Measurements from ENCODE around the gene AP1S2. TPM values are rescaled to one million over a fixed set of nuclear protein-coding genes. Genes with fewer than 3 reads are reported as not detected.

AP1S2 gene
- total RNA-seq, 1 donor from 2014 or later, result 18.9 TPM

DNA sequence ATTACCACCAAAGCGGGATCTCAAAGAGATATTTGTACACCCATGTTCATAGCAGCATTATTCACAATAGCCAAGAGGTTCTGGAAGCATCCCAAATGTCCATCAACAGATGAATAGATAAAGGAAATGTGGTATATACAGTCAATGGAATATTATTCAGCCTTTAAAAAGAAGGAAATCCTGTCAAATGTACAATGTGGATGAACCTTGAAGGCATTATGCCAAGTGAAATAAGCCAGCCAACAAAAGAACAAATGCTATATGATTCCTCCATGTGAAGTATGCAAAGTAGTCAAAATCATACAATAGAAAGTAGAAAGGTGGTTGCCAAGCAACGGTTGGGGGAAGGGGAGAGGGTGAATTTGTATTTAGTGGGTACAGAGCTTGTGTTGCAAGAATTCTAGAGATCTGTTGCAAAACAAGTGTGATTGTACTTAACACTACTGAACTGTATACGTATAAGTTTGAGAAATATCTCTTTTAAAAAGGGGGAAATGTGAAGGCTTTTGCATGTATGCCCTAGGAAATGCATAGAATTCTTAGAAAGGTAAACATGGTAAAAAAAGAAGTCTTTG lies 69.3 kb downstream of the AP1S2 start:
- Histone ChIP-seq H3K27ac (no peak overlapping the region), H3K36me3 (peaks cover 0 to 33% of the 10 kb centered on the region in 2 donors), H3K4me1 (peaks cover 9% of the 10 kb centered on the region), H3K9me3 (no peaks in the 10 kb centered on the region), H3K4me3 (no peak overlapping the region), H3K27me3 (no peaks in the 10 kb centered on the region)
- TF ChIP-seq POLR2AphosphoS5 (IDR thresholded peaks at IDR 0.05; ENCODE audit: insufficient read depth in 1 of 2, low read depth in 1 of 2) (no peak), CTCF (IDR thresholded peaks at IDR 0.05) (no peak)
- intact Hi-C loops (cut with DNase I), result no loop called here
- DNase-seq (ENCODE audit: extremely low spot score in 2 of 2), result no peak

- intact Hi-C loops (cut with DNase I), result no loop called here
- Histone ChIP-seq H3K4me3 (no peak overlapping the region), H3K36me3 (peaks cover 0 to 62% of the 10 kb centered on the region in 2 donors), H3K27ac (no peak overlapping the region), H3K4me1 (no peaks in the 10 kb centered on the region), H3K27me3 (no peaks in the 10 kb centered on the region), H3K9me3 (no peaks in the 10 kb centered on the region)
- DNase-seq (ENCODE audit: extremely low spot score in 2 of 2), result no peak
- TF ChIP-seq POLR2AphosphoS5 (IDR thresholded peaks at IDR 0.05; ENCODE audit: insufficient read depth in 1 of 2, low read depth in 1 of 2) (no peak), POLR2A (IDR thresholded peaks at IDR 0.05) (no peak), CTCF (IDR thresholded peaks at IDR 0.05) (no peak)
These were observed 72.5 kb downstream of the AP1S2 start for GRCh38 chrX:15781961-15782699.

Other genes with a start within 250 kb of the AP1S2 start
- not detected for gene CLTRN, start 190.0 kb downstream of the AP1S2 start, total RNA-seq
- 24.6 TPM for gene CA5B, start 116.5 kb downstream of the AP1S2 start, total RNA-seq
- 12.5 TPM for gene ZRSR2, start 64.3 kb downstream of the AP1S2 start, total RNA-seq

All from vagina (tissue), 2 donors.